ENCODE data around the gene C1QTNF4. TPM values are rescaled to one million over a fixed set of nuclear protein-coding genes. Genes with fewer than 3 reads are reported as not detected.

Gene C1QTNF4
- total RNA-seq, 1 experiment from 2014 or later: 5.7 TPM

GRCh38 chr11:47552056-47552565, 42.1 kb downstream of the C1QTNF4 start:
- Histone ChIP-seq H3K4me2 (ENCODE audit: insufficient read depth, insufficient read length, low read length) (peak overlapping the region; percentile 86), H4K20me1 (ENCODE audit: control insufficient read depth, insufficient read depth, insufficient read length) (no peaks in the 10 kb centered on the region), H3K23me2 (ENCODE audit: insufficient read length, low read depth, low read length, poor library complexity, severe bottlenecking) (peaks cover 3% of the 10 kb centered on the region), H3K14ac (ENCODE audit: insufficient read depth, low read length) (peak overlapping the region; percentile 68), H4K91ac (ENCODE audit: insufficient read length, low read depth, low read length) (no peak overlapping the region), H3K27ac (ENCODE audit: insufficient read length, low read depth, low read length) (peak overlapping the region; percentile 3), H3K79me1 (ENCODE audit: insufficient read depth, low read depth, low read length, poor library complexity, severe bottlenecking) (no peaks in the 10 kb centered on the region), H3K79me2 (ENCODE audit: insufficient read depth, low read length) (peaks cover 47% of the 10 kb centered on the region), H3K23ac (ENCODE audit: insufficient read length, low read depth, low read length) (no peak overlapping the region), H3K18ac (ENCODE audit: insufficient read length, low read depth, low read length) (peak overlapping the region; percentile 53), H3K27me3 (ENCODE audit: insufficient read depth, low read length) (no peaks in the 10 kb centered on the region), H2BK15ac (ENCODE audit: low read depth, low read length) (no peak overlapping the region), H3K9ac (ENCODE audit: extremely low read depth, insufficient read length, low read length) (peak overlapping the region; percentile 84), H2BK5ac (ENCODE audit: insufficient read length, low read length) (no peak overlapping the region), H3K56ac (ENCODE audit: insufficient read length, low read depth, low read length) (no peak overlapping the region), H3K4ac (ENCODE audit: low read depth, low read length) (no peak overlapping the region; the same call in 1 of the 2 replicates), H2BK12ac (ENCODE audit: insufficient read length, low read depth, low read length) (no peak overlapping the region), H2AFZ (ENCODE audit: low read length) (no peak overlapping the region), H2BK20ac (ENCODE audit: low read depth, low read length, poor library complexity, severe bottlenecking) (no peak overlapping the region), H3K9me3 (ENCODE audit: control insufficient read depth, low read depth, low read length) (no peaks in the 10 kb centered on the region), H3K4me1 (ENCODE audit: insufficient read depth, low read length) (no peaks in the 10 kb centered on the region; the same call in 1 of the 2 replicates), H3T11ph (ENCODE audit: low read length) (no peak overlapping the region), H4K8ac (replicated peaks; ENCODE audit: insufficient read length, low read depth, low read length) (no peak overlapping the region), H2BK120ac (ENCODE audit: low read depth, low read length, poor library complexity, severe bottlenecking) (no peak overlapping the region), H4K5ac (ENCODE audit: insufficient read length, low read depth, low read length) (no peak overlapping the region), H2AK5ac (ENCODE audit: insufficient read length, low read length) (no peak overlapping the region)
- DNase-seq: peak; percentile 51
- Mint-ChIP-seq H3K4me3 (peak overlapping the region; percentile 99 to 100), H3K4me1 (peaks cover 25 to 29% of the 10 kb centered on the region in 2 experiments), H3K36me3 (ENCODE audit: insufficient read depth in 1 of 3, low read depth in 3 of 3) (peaks cover 14 to 33% (median 19%) of the 10 kb centered on the region in 3 experiments; a peak in 6 of 7 replicates), H3K9me3 (peaks cover 0 to 3% of the 10 kb centered on the region in 2 experiments; a peak in 1 of 5 replicates), H3K27me3 (ENCODE audit: low read depth) (peaks cover 2% of the 10 kb centered on the region; the same call in 1 of the 2 replicates), H3K27ac (peak overlapping the region; percentile 96 to 100 (median 99))
- no peak for TF ChIP-seq CTCF (conservative IDR thresholded peaks at IDR 0.05)
- WGBS (ENCODE audit: extremely low coverage, insufficient read length, low lambda C conversion rate): no CpG with 5 or more reads among the region's 22 CpGs

Measured in H9 (cell line).